GM18511 (cell line): ENCODE data around the gene COL12A1.

ENCODE experiments used
- ATAC-seq: cut with Tn5 transposase; IDR thresholded peaks from one replicate; pipeline ENCODE4 v1.9.1; 2021; ENCODE audit warnings: mild to moderate bottlenecking, moderate library complexity; ENCODE audit not compliant: unreplicated experiment

Gene COL12A1

DNA sequence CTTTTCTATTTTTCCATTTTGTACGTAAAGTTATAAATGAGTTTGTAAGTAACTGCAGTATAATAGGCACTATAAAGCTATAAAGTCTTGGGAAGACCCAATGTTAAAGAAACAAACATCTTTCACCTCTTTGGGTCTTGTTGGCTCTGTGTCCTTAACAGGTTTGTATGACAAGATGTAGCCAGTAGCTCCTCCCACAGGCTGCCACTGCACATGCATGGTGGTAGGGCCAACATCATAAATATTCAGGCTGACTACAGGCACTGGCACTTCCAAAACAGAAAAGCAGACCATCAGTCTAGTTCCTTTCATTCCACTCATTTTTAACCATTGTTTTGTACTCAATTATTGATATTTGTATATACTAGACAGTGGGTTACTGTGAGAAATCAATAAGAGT, 59.9 kb downstream of the COL12A1 start:
- ATAC-seq, result no peak

GRCh38 chr6:75145211-75145610, 60.6 kb downstream of the COL12A1 start:
- no peak for ATAC-seq

- ATAC-seq, result no peak
Measured at GRCh38 chr6:75144386-75144785, 61.5 kb downstream of the COL12A1 start.

DNA sequence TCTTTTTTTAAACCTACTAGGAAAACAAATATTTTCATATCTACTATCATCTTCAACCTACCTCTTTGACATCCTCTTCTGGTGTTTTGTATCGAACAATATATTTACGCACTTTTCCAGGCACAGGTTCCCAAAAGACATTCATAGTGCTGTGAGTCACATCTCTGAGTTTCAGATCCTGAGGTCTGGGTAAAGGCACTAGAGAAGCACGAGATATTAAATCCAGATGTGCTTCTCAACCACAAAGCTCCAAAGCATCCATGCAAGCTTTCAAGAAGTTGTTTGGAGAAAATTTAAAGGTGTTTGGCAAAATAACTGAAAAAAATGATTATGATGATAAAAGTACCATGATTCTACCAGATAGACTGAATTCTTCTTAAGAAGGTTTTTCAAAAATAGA, 62.7 kb downstream of the COL12A1 start:
- ATAC-seq, result no peak

DNA sequence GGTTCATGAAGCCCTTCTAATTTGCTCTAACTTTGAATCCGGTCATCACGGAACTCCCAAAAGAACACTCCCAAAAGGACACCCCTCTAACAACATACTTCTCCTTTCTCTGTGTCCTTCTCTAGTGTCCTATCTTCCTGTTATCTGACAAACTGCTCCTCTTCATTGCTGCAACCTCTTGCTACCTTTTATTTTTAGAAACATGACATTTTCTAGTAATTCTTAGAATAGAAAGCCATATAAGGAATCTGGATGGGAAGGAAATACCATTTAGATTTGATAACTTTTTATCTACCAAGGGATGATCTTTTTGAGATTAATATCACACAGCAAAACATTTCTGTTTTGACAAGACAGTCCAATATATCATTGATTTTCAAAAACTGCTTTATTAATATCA, 63.1 kb downstream of the COL12A1 start:
- no peak for ATAC-seq

- no peak for ATAC-seq
Measured at GRCh38 chr6:75135876-75136275, 70.0 kb downstream of the COL12A1 start.

DNA sequence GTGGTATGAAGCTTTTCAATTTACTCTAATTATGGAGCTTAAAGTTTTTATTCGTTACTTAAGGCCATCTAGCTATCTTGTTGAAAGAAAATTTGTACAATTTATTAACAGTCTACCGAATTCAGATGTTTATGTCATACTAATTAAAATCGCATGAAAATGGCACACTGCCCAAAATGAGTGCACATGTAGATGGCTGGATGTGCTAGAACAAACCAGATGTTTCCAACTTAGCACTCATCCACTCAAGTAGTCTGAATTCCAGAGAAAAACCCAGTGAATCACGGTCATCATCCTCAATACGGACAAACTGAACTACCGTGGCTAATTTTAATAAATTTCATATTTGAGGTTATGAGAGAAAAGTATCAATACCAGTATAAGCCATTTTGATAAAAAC, 70.4 kb downstream of the COL12A1 start:
- ATAC-seq, result no peak

- no peak for ATAC-seq
Measured at GRCh38 chr6:75130784-75131183, 75.1 kb downstream of the COL12A1 start.

DNA sequence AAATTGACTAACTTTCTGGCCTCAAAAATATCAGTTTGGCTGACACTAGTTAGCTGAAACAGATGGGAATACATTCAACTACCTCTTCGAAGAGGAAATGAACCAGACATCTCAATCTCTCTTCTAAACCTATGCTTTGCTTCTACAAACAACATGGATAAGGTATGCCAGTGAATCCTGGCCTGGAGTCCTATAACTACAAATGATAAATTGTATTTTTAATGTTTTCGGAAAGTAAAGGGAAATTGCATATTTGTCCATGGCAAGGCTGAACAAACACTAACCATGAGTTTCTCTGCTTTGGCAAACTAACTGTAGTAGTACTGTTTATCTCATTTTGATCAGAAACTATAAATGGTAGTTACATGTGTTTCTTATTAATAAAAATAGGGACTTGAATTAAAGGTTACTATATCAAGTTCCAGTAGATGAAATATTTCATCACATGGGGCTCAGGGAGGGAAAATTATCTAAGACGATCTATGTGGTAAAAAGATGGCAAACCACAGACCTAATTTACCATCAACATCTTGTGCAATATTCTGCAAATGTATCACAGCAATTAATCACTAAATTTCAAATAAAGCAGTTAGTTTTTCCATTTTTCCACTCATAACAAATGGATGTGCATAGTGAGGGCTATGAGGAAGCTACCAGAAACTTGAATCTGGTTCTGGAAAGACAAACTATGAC, 76.8 kb downstream of the COL12A1 start:
- ATAC-seq, result no peak

DNA sequence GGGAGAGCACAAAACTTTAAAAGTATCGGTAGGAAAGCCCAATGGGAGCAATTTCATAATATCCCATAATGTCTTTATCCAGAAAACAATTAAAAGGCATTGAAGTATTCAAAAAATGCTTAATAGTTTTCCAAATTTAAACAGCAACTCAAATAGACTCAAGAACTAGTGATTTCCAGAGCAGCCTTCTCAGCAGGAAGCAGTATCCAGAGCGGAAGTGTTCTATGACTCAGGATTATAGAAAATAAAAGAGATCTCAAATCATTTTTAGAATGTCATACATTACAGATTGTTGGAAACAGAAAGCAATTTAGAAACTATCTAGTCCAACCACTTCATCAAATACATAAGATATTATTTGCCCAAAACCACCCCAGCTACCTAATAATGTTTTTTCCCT, 79.3 kb downstream of the COL12A1 start:
- ATAC-seq, result no peak

DNA sequence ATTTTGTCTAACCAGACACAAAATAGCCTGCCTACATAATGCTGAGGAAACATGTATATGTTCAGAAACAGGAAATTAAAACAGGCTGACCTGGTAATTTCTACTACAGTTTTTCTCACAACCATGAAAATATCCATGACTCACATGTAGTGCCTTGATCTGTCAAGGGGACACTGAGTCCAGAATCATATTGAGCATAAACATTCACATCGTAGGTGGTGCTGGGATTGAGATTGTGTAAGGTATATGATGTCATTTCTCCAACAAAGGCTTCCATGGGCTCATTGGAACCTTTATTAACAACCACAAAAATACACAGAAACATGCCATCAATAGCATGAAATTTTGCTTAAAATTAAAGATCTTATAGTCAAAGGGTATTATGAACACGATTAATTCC, 80.9 kb downstream of the COL12A1 start:
- ATAC-seq, result no peak

DNA sequence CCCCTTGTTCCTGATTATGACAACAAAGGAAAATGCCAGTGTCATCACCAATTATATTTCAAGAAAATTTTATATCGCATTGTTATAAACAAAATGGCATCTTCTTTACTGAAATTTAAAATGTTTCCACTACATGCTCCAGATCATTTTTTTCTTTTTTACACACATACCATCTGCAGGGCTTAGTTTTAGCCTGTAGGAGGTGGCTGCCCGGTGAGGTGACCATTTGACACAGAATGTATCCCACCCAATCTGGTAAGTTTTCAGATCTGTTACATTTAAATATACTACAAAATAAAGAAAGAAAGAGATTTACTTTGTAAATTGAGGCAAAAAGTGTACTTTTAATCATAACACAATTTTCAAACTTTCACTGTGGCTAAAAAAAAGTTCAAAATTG, 81.8 kb downstream of the COL12A1 start:
- ATAC-seq, result no peak

DNA sequence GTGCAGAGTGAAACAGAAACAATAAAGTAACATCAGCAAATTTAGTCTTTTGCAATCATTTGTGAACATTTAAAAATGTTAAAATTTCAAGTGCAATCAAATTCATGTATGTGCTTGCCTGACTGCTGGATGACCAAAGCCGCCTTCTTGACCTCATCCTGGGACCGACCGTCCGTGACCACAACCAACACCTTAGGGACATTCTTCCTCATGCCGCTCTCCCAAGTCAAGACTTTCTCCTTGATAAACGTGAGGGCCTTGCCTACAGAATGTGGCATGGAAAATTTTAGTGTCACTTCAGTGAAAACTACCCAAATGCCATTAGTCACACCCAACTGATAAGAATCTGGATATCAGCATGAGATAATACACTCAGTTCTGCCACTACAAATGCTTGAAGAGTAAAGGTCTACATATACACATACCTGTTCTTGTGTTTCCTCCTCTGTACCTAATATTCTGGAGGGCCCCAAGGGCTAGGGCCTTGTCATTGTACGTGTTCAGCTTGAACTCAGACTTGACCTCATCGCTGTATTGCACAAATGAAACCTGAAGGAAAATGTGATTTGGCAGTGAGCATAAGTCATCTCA, 86.8 kb downstream of the COL12A1 start:
- no peak for ATAC-seq

- no peak for ATAC-seq
Measured at GRCh38 chr6:75117701-75118100, 88.2 kb downstream of the COL12A1 start.

- ATAC-seq, result no peak
Measured at GRCh38 chr6:75116946-75117345, 88.9 kb downstream of the COL12A1 start.

GRCh38 chr6:75115481-75115880, 90.4 kb downstream of the COL12A1 start:
- ATAC-seq, result no peak

- no peak for ATAC-seq
Measured at GRCh38 chr6:75114806-75115205, 91.0 kb downstream of the COL12A1 start.

DNA sequence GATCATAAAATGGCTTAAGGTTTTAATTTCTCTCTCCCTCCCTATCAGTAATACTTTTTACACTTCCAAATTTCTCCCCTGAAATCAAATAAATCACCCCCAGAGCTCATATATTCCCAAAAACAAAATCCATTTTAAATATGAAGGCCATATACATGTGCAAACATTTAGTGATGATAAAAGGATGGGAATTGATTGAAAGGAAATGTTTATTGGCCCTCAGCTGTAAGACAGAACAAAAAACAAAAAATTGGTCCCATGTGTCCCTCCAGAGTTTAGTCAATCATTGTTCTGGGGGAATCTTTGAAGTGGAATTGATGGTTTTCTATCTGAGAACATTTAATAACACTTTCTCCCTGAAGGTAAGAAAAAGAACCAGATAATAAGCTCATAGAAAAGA, 91.7 kb downstream of the COL12A1 start:
- no peak for ATAC-seq

DNA sequence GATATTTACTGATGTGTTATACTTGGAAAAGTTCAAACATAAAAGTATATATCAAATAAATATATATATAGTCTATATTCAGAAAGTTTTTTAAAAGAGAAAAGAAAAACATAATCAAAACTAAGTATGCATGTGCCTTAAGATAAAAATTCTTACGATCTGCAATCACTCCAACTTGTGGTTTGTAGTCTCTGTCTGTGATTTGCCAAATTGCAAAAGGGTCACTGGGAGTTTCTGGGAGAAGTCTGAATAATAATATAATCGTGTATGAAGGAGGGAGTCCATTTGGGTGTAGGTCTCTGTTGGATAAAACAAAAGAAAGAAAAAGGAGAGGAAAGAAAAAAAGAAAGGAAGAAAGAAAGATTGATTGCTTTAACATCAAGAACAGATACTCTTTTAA, 92.4 kb downstream of the COL12A1 start:
- ATAC-seq, result no peak

DNA sequence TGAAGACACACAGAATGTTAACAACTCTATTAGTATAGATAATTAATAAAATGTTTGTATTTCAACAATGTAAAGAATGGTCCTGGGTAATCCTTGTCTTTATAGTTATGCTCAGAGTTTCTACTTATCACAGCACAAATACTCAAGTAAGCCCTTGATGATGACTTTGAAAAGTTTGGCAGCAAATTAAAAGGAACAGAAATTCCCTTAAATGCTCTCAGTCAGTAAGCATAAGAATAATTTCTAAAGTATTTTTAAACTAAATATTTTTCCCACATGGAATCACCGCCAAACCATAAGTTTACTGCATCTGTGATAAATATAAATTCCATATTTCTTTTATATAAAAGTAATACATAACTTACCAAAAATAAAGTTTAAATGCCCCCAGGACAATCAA, 96.1 kb downstream of the COL12A1 start:
- ATAC-seq, result no peak

- no peak for ATAC-seq
Measured at GRCh38 chr6:75109022-75109421, 96.8 kb downstream of the COL12A1 start.

GRCh38 chr6:75108333-75108974, 97.4 kb downstream of the COL12A1 start:
- no peak for ATAC-seq
